HCT116 (cell line): Measurements from ENCODE around the gene NANOGP8. TPM values are rescaled to one million over a fixed set of nuclear protein-coding genes. Genes with fewer than 3 reads are reported as not detected.

Experiments used
- ATAC-seq: fragments of 200-7000 bp; cut with Tn5 transposase; 2 replicates; pipeline ENCODE4 v1.9.1; 2020; ENCODE audit warnings: mild to moderate bottlenecking, moderate library complexity
- BruUV-seq: library from RNA; stranded (reverse); fragments of 400-500 nt; replicated peaks from 2 replicates; lab custom pipeline; 2021; lab: Mats Ljungman, UMichigan
- CTCF ChIA-PET: fragments of 300-600 bp; sonication (Branson Sonifier 250); formaldehyde crosslinking; loops from one replicate; lab custom pipeline; 2021; ENCODE audit warnings: antibody characterized with exemption; lab: Charles Lee
- POLR2A ChIA-PET: fragments of 300-600, 350-600 bp; sonication (Branson Sonifier 250); formaldehyde crosslinking; loops from one replicate; lab custom pipeline; 2021; ENCODE audit warnings: antibody characterized with exemption; lab: Charles Lee
- RAD21 ChIA-PET, 2 experiments: fragments of 300-600 bp; sonication (Branson Sonifier 250); formaldehyde crosslinking; loops; one replicate each; lab custom pipeline; 2023; ENCODE audit warnings: low total read pairs in 2 of 2; ENCODE audit not compliant: uncharacterized antibody in 2 of 2, unreplicated experiment in 2 of 2, low non-redundant PET in 1 of 2; lab: Charles Lee
- DNase-seq: peaks from one replicate; pipeline ENCODE4 v3.0.0-alpha.2; 2010; ENCODE audit warnings: low read depth, low spot score
- H2AFZ ChIP-seq: fragments of 200-600 bp; shearing (Covaris generic), sonication (generic); 2 replicates; pipeline ENCODE4 v1.6.1; 2017; ENCODE audit warnings: low read depth, mixed run types, mixed read lengths, antibody characterized with exemption, low read length; ENCODE audit not compliant: poor library complexity, severe bottlenecking
- H3K27ac ChIP-seq: 2 replicates; pipeline ENCODE4 v1.5.1; 2012; ENCODE audit warnings: low read depth, low read length
- H3K27me3 ChIP-seq: fragments of 200-600 bp; sonication (generic); 2 replicates; pipeline ENCODE4 v1.6.1; 2016; ENCODE audit warnings: mixed run types, low read length, mixed read lengths; ENCODE audit not compliant: insufficient read depth
- H3K36me3 ChIP-seq, 2 experiments: fragments of 200-500 bp in 1 of 2; fragments of 200-600 bp in 1 of 2; sonication (Bioruptor generic) in 1 of 2; sonication (generic) in 1 of 2; 2 replicates each; pipeline versions ENCODE4 v1.5.1 to v1.6.1; 2014 to 2016; ENCODE audit warnings: low read length in 2 of 2, inconsistent platforms in 1 of 2, mixed read lengths in 1 of 2, mixed run types in 1 of 2; ENCODE audit not compliant: insufficient read depth in 2 of 2, control insufficient read depth in 1 of 2
- H3K4me1 ChIP-seq, 2 experiments: fragments of 200-600 bp in 1 of 2; sonication (generic) in 1 of 2; 2 replicates each; pipeline versions ENCODE4 v1.5.1 to v1.6.1; 2012 to 2017; ENCODE audit warnings: low read length in 2 of 2, inconsistent platforms in 1 of 2, mild to moderate bottlenecking in 1 of 2, mixed read lengths in 1 of 2, mixed run types in 1 of 2, moderate library complexity in 1 of 2; ENCODE audit not compliant: insufficient read depth in 2 of 2, control insufficient read depth in 1 of 2
- H3K4me2 ChIP-seq: fragments of 200-600 bp; sonication (generic); 2 replicates; pipeline ENCODE4 v1.6.1; 2017; ENCODE audit warnings: mixed run types, low read length, mixed read lengths
- H3K4me3 ChIP-seq, 2 experiments: fragments of 200-600 bp in 1 of 2; sonication (generic) in 1 of 2; replicated peaks in 1 of 2; 2 replicates each; pipeline ENCODE4 v1.5.1; 2011 to 2016; ENCODE audit warnings: low read length in 2 of 2, control low read depth in 1 of 2, low read depth in 1 of 2, mild to moderate bottlenecking in 1 of 2, mixed read lengths in 1 of 2, mixed run types in 1 of 2
- H3K79me2 ChIP-seq: fragments of 200-600 bp; sonication (generic); 2 replicates; pipeline ENCODE4 v1.6.1; 2017; ENCODE audit warnings: mild to moderate bottlenecking, mixed run types, low read length, moderate library complexity, mixed read lengths; ENCODE audit not compliant: insufficient read depth
- H3K9ac ChIP-seq: fragments of 200-600 bp; sonication (generic); 2 replicates; pipeline ENCODE4 v1.6.1; 2016; ENCODE audit warnings: low read length, mixed read lengths
- H3K9me2 ChIP-seq: fragments of 200-600 bp; sonication (generic), shearing (Covaris generic); 2 replicates; pipeline ENCODE4 v1.6.1; 2017; ENCODE audit warnings: mixed run types, mild to moderate bottlenecking, moderate library complexity; ENCODE audit not compliant: insufficient read depth
- H3K9me3 ChIP-seq, 2 experiments: fragments of 200-500 bp in 1 of 2; fragments of 200-600 bp in 1 of 2; sonication (Bioruptor generic) in 1 of 2; sonication (generic) in 1 of 2; 2 replicates each; pipeline ENCODE4 v1.6.1; 2014 to 2017; ENCODE audit warnings: low read length in 2 of 2, mixed read lengths in 2 of 2, inconsistent platforms in 1 of 2, low read depth in 1 of 2, mild to moderate bottlenecking in 1 of 2, mixed run types in 1 of 2, moderate library complexity in 1 of 2; ENCODE audit not compliant: control insufficient read depth in 1 of 2, insufficient read depth in 1 of 2
- H4K20me1 ChIP-seq: fragments of 200-600 bp; sonication (generic), shearing (Covaris generic); 2 replicates; pipeline ENCODE4 v1.6.1; 2017; ENCODE audit warnings: mixed run types, mild to moderate bottlenecking, moderate library complexity; ENCODE audit not compliant: insufficient read depth
- CBX3 ChIP-seq: IDR thresholded peaks from 2 replicates; pipeline ENCODE4 v1.6.1; 2012; ENCODE audit warnings: low read depth
- EGR1 ChIP-seq: IDR thresholded peaks from 2 replicates; pipeline ENCODE4 v1.6.1; 2012; ENCODE audit warnings: low read depth
- EZH2 ChIP-seq: fragments of 200-600 bp; sonication (generic); IDR thresholded peaks from 2 replicates; pipeline ENCODE4 v1.6.1; 2017; ENCODE audit warnings: antibody characterized with exemption, mixed run types
- EZH2phosphoT487 ChIP-seq: fragments of 200-600 bp; IDR thresholded peaks from 2 replicates; pipeline ENCODE4 v1.6.1; 2018; ENCODE audit warnings: antibody characterized with exemption, borderline replicate concordance
- JUND ChIP-seq: IDR thresholded peaks from 2 replicates; pipeline ENCODE4 v1.6.1; 2012
- MAX ChIP-seq: IDR thresholded peaks from 2 replicates; pipeline ENCODE4 v1.6.1; 2012
- POLR2A ChIP-seq: IDR thresholded peaks from 2 replicates; pipeline ENCODE4 v1.7.0; 2011; ENCODE audit warnings: borderline replicate concordance; ENCODE audit not compliant: insufficient read depth, insufficient read length; ENCODE audit errors: extremely low read depth
- POLR2AphosphoS5 ChIP-seq: IDR thresholded peaks from 2 replicates; pipeline ENCODE4 v1.6.1; 2011; ENCODE audit warnings: mild to moderate bottlenecking, low read depth, low read length, moderate library complexity
- RAD21 ChIP-seq: IDR thresholded peaks from 2 replicates; pipeline ENCODE4 v1.6.1; 2012; ENCODE audit warnings: low read depth, mild to moderate bottlenecking
- REST ChIP-seq: IDR thresholded peaks from 2 replicates; pipeline ENCODE4 v1.6.1; 2012; ENCODE audit warnings: low read depth
- SIN3A ChIP-seq: IDR thresholded peaks from 2 replicates; pipeline ENCODE4 v1.6.1; 2012; ENCODE audit warnings: low read depth
- SP1 ChIP-seq: IDR thresholded peaks from 2 replicates; pipeline ENCODE4 v1.6.1; 2012; ENCODE audit warnings: low read depth
- SRF ChIP-seq: IDR thresholded peaks from 2 replicates; pipeline ENCODE4 v1.6.1; 2012; ENCODE audit warnings: low read depth
- YY1 ChIP-seq: IDR thresholded peaks from 2 replicates; pipeline ENCODE4 v1.6.1; 2011; ENCODE audit warnings: low read length, low read depth, moderate library complexity, mild to moderate bottlenecking; ENCODE audit not compliant: insufficient replicate concordance; ENCODE audit errors: extremely low read depth
- ZBTB33 ChIP-seq: IDR thresholded peaks from 2 replicates; pipeline ENCODE4 v1.6.1; 2011; ENCODE audit warnings: mild to moderate bottlenecking, low read length, moderate library complexity; ENCODE audit not compliant: insufficient replicate concordance; ENCODE audit errors: extremely low read depth
- ZFX ChIP-seq: fragments of 450-650 bp; IDR thresholded peaks from 2 replicates; pipeline ENCODE4 v1.6.1; 2017
- intact Hi-C: fragments of 100-400 bp; cut with micrococcal nuclease; formaldehyde crosslinking; loops from 2 replicates; pipeline ENCODE4 v1.10.0; 2022
- total RNA-seq: library from RNA; stranded (reverse); gene quantifications from one replicate; pipeline ENCODE4 v1.2.1, GENCODE V29; 2021; ENCODE audit not compliant: unreplicated experiment

The NANOGP8 gene
- total RNA-seq, 1 experiment from 2014 or later = not detected

GRCh38 chr15:35118960-35119359, 33.9 kb upstream of the NANOGP8 start:
- no peaks in the 10 kb centered on the region for H3K36me3 ChIP-seq
- ATAC-seq (no peak), DNase-seq (no peak)
- H3K27me3 ChIP-seq = no peaks in the 10 kb centered on the region
- intact Hi-C loops = no loop called here
- H3K27ac ChIP-seq = no peak overlapping the region
- no peak overlapping the region for H3K4me2 ChIP-seq
- no peak overlapping the region for H3K4me3 ChIP-seq
- H2AFZ ChIP-seq = no peak overlapping the region
- ChIA-PET RAD21 (no interaction called here), CTCF (no interaction called here), POLR2A (no interaction called here)
- H3K9me2 ChIP-seq = no peaks in the 10 kb centered on the region
- no TSS peak for BruUV-seq
- H3K4me1 ChIP-seq = no peaks in the 10 kb centered on the region
- no peaks in the 10 kb centered on the region for H3K9me3 ChIP-seq
- no peak overlapping the region for H3K9ac ChIP-seq
- H3K79me2 ChIP-seq = no peaks in the 10 kb centered on the region
- no peak for TF ChIP-seq CBX3
- no peak for TF ChIP-seq YY1
- no peak for TF ChIP-seq ZFX
- H4K20me1 ChIP-seq = no peaks in the 10 kb centered on the region

GRCh38 chr15:35117543-35118265, 32.6 kb upstream of the NANOGP8 start:
- no peaks in the 10 kb centered on the region for H3K79me2 ChIP-seq
- H4K20me1 ChIP-seq = no peaks in the 10 kb centered on the region
- ATAC-seq (no peak), DNase-seq (no peak)
- ChIA-PET CTCF (no interaction called here), RAD21 (no interaction called here), POLR2A (no interaction called here)
- no peak overlapping the region for H3K9ac ChIP-seq
- no peak overlapping the region for H3K4me3 ChIP-seq
- no peaks in the 10 kb centered on the region for H3K36me3 ChIP-seq
- no TSS peak for BruUV-seq
- H3K9me2 ChIP-seq = no peaks in the 10 kb centered on the region
- no peak overlapping the region for H2AFZ ChIP-seq
- no peak overlapping the region for H3K4me2 ChIP-seq
- no peaks in the 10 kb centered on the region for H3K4me1 ChIP-seq
- no peaks in the 10 kb centered on the region for H3K9me3 ChIP-seq
- H3K27ac ChIP-seq = no peak overlapping the region
- no peaks in the 10 kb centered on the region for H3K27me3 ChIP-seq
- intact Hi-C loops = no loop called here
- no peak for TF ChIP-seq SIN3A
- TF ChIP-seq SP1 = no peak
- TF ChIP-seq ZFX = no peak
- no peak for TF ChIP-seq MAX
- no peak for TF ChIP-seq YY1
- TF ChIP-seq RAD21 = no peak
- no peak for TF ChIP-seq REST
- TF ChIP-seq SRF = no peak
- TF ChIP-seq JUND = no peak
- no peak for TF ChIP-seq POLR2AphosphoS5
- TF ChIP-seq POLR2A = no peak
- no peak for TF ChIP-seq EGR1
- TF ChIP-seq EZH2phosphoT487 = no peak
- no peak for TF ChIP-seq EZH2
- no peak for TF ChIP-seq ZBTB33
